ENCODE measurements around the gene KNTC1. TPM values are rescaled to one million over a fixed set of nuclear protein-coding genes. Genes with fewer than 3 reads are reported as not detected.
"Not testable (repeated sequence)": the region's sequence is repeated elsewhere in the genome, so short reads cannot be mapped to it uniquely, and the experiment has no call there.

The KNTC1 gene
- total and polyA plus RNA-seq, 2 of the 8 experiments (the other 6 are each of a cell fraction or from before 2014, with no cell fraction given) = 52.7 to 80.2 TPM

DNA sequence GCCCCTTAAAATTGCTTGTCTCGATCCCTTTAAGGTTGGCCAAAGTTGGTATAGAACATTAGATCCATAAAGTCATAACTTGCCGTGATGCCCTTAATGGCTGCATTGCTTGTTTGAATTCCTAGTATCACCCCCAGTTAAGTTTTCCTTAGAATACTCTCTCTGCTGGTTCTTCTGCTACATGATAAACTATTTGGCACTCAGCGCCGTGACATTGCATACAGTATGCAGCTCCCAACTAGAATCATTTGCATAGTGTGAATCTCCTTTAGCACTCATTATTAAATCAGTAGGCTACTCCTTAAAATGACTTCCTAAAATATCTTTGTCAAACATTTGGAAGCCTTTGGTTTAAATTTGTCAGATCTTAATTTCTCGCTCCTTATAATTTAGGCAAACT is 42.2 kb downstream of the KNTC1 start (continued):
- TF ChIP-seq EGR1 (IDR thresholded peaks at IDR 0.05; ENCODE audit: borderline replicate concordance, low read depth, low read length) = no peak
- TF ChIP-seq POLR2AphosphoS5 (IDR thresholded peaks at IDR 0.05; ENCODE audit: low read depth, low read length) = no peak

DNA sequence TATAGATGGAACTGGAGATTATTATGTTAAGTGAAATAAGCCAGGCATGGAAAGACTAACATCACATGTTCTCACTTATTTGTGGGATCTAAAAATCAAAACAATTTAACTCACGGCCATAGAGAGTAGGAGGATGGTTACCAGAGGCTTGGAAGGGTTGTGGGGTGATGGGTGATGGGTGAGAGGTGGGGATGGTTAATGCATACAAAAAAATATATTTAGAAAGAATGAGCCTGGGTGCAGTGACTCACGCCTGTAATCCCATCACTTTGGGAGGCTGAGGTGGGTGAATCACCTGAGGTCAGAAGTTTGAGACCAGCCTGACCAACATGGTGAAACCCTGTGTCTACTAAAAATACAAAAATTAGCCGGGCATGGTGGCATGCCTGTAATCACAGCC is 43.0 kb downstream of the KNTC1 start:
- CTCF ChIA-PET (ENCODE audit: partially characterized antibody); H2BK120ac ChIP-seq (replicated peaks; ENCODE audit: low read depth, low read length); H3K27ac ChIP-seq (ENCODE audit: low read depth, low read length); H2AFZ ChIP-seq (ENCODE audit: low read length); H3K79me1 ChIP-seq (ENCODE audit: low read depth, low read length); H3K23ac ChIP-seq (ENCODE audit: insufficient read length); H4K91ac ChIP-seq (replicated peaks; ENCODE audit: insufficient read length, low read length); H3K56ac ChIP-seq (replicated peaks; ENCODE audit: insufficient read length, low read depth, low read length); H4K20me1 ChIP-seq (replicated peaks in 1 of 2; ENCODE audit: control insufficient read depth in 1 of 2, insufficient read depth in 2 of 2, low read length in 2 of 2); H3K18ac ChIP-seq (ENCODE audit: extremely low read depth, low read length); H3K4me1 ChIP-seq (replicated peaks in 1 of 4; ENCODE audit: control insufficient read depth in 3 of 4, insufficient read depth in 4 of 4, low read length in 3 of 4); H3K23me2 ChIP-seq (ENCODE audit: low read depth, low read length); H3K9ac ChIP-seq (replicated peaks in 1 of 4; ENCODE audit: extremely low read depth in 1 of 4, low read depth in 3 of 4, low read length in 3 of 4); FAIRE-seq; H4K8ac ChIP-seq (ENCODE audit: extremely low read depth, insufficient read depth, low read length); H2BK15ac ChIP-seq (ENCODE audit: low read length); H2AK5ac ChIP-seq (ENCODE audit: low read depth, low read length); H3K9me3 ChIP-seq (ENCODE audit: insufficient read depth in 2 of 2, low read depth in 1 of 2, low read length in 1 of 2); H3K4me2 ChIP-seq (ENCODE audit: insufficient read depth in 1 of 2, low read depth in 2 of 2, low read length in 2 of 2); H3K4ac ChIP-seq (replicated peaks; ENCODE audit: insufficient read length, low read depth, low read length); H2BK5ac ChIP-seq (ENCODE audit: low read depth, low read length); H3K4me3 ChIP-seq (ENCODE audit: extremely low read depth in 1 of 4, insufficient read depth in 2 of 4, low read depth in 3 of 4, low read length in 4 of 4); H4K5ac ChIP-seq (ENCODE audit: insufficient read length, low read depth, low read length); H3K27me3 ChIP-seq (replicated peaks in 1 of 4; ENCODE audit: control insufficient read depth in 3 of 4, extremely low read depth in 1 of 4, insufficient read depth in 3 of 4, low read length in 3 of 4); H2BK20ac ChIP-seq (ENCODE audit: low read length); DNase-seq (ENCODE audit: low read depth in 1 of 2, low spot score in 2 of 2); H3K79me2 ChIP-seq (ENCODE audit: control insufficient read depth in 1 of 2, insufficient read depth in 2 of 2, low read length in 2 of 2); H3K14ac ChIP-seq (ENCODE audit: insufficient read length); H2BK12ac ChIP-seq (ENCODE audit: low read depth, low read length): not testable (repeated sequence)
- POLR2A ChIA-PET (ENCODE audit: partially characterized antibody) = interaction anchor here (0.8 to 1.6 kb wide), 2 partner anchors 48 to 69 kb away, joined by 3 to 4 read pairs; partner anchors contain the start of gene ZCCHC8
- H3K36me3 ChIP-seq (ENCODE audit: control insufficient read depth in 2 of 4, insufficient read depth in 4 of 4, low read length in 3 of 4) = peaks cover 22 to 61% (median 43%) of the 10 kb centered on the region in 4 experiments
- 85% methylated on average over 3 of the region's 3 CpGs; no CpG with 5 or more reads in 1 of the 2 experiments for WGBS, 2 experiments (ENCODE audit: extremely low coverage in 1 of 2, insufficient coverage in 1 of 2, insufficient read length in 1 of 2, insufficient replicate concordance in 2 of 2, low coverage in 1 of 2, low lambda C conversion rate in 2 of 2, missing lambda C conversion rate in 1 of 2)
